OCI-LY1 (cell line): ENCODE results near the gene NUP50.

Experiments used
- EZH2 ChIP-seq: fragments of 200-600 bp; sonication (generic), shearing (Covaris generic); IDR thresholded peaks from 2 replicates; pipeline ENCODE4 v1.8.0; 2017; ENCODE audit warnings: borderline replicate concordance, mixed run types, mild to moderate bottlenecking, antibody characterized with exemption, low read length, moderate library complexity, mixed read lengths
- TF ChIP-seq, protein P1 (sequence below): fragments of 200-600 bp; sonication (generic), shearing (Covaris generic); IDR thresholded peaks from 2 replicates; pipeline ENCODE4 v1.5.1; 2017; ENCODE audit warnings: mild to moderate bottlenecking, antibody characterized with exemption, low read length, moderate library complexity, mixed read lengths

DNA sequence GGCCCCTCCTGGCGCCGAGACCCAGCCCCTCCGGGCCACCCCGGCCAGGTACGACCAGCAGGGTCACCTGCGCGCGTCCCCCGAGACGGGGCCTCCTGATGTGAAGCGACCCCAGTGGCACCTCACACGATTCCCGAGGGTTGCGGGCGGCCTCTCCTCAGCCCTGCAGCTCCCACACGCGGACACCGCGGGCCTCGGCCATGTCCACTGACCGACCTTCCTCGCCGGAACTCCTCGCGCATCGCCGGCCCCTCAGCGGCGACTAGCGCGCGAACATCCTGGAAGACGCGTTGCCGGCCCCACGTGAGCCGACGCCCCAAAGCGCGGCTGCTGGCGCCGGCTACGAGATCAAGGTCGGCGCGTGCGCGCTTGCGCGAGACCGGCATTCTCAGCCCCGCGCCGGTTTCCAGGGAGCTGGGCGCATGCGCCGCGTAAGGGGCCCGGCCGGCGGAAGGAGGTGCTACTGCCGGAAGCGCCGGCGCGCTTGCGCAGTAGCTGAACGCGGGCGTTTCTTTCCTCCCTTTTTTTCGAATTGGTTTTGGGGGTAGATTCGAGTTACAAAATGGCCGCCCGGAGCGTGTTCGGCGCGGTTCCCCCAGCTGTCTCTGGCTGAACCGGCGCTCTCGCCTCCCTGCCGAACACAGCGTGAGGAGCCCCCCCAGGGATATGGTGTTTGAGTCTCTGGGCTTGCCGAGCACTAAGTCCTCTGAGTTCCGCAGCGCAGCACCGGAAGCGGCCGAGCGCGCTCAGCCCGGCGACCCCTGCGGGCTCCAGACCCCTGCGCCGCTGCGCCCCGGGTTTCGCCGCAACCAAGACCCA, at the start of gene NUP50:
- TF ChIP-seq EZH2, result no peak
- TF ChIP-seq, protein P1, sequence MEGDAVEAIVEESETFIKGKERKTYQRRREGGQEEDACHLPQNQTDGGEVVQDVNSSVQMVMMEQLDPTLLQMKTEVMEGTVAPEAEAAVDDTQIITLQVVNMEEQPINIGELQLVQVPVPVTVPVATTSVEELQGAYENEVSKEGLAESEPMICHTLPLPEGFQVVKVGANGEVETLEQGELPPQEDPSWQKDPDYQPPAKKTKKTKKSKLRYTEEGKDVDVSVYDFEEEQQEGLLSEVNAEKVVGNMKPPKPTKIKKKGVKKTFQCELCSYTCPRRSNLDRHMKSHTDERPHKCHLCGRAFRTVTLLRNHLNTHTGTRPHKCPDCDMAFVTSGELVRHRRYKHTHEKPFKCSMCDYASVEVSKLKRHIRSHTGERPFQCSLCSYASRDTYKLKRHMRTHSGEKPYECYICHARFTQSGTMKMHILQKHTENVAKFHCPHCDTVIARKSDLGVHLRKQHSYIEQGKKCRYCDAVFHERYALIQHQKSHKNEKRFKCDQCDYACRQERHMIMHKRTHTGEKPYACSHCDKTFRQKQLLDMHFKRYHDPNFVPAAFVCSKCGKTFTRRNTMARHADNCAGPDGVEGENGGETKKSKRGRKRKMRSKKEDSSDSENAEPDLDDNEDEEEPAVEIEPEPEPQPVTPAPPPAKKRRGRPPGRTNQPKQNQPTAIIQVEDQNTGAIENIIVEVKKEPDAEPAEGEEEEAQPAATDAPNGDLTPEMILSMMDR, result no peak
